GM18502 (cell line): Measurements from ENCODE around the gene CHMP4B.

ENCODE experiments used
- ATAC-seq: cut with Tn5 transposase; IDR thresholded peaks from one replicate; pipeline ENCODE4 v1.9.1; 2021; ENCODE audit warnings: mild to moderate bottlenecking; ENCODE audit not compliant: unreplicated experiment, poor library complexity

The CHMP4B gene

DNA sequence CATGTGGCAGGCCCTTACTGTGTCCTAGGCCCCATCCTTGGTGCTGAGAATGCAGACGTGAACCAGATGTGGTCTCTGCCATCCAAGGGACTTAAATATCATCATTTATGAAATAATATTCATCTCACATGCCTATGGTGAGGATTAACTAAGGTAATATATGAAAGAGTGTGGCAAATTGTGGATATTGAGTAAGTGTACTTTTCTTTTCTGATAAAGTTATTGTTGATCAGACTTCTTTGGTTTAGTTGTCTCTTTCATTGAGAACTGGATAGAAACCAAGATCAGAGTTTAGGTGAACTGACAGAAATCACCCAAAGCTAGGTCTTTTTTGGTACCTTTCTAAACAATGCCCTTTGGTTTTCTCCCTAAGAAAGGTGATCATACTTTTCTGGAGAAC is 5.0 kb downstream of the CHMP4B start:
- ATAC-seq, result no peak

DNA sequence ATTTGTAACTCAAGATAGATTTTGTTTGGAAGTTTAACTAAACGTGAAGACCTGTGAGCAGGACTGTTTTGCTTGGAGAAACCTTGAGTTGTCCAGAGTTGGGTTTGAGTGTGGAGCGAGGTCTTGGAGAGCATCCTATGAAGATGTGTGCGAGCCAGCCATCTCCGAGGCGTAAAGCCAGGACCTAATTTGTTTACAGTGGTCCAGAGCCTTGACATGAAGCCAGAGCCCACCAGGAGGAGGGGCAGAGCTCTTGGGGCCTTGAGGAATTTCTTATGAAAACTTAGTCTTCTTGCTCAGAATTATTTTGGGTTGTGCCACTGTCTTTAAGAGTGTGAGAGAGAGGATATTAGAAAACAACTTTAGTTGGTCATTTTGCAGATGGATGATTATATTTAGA is 6.3 kb downstream of the CHMP4B start:
- ATAC-seq, result no peak

DNA sequence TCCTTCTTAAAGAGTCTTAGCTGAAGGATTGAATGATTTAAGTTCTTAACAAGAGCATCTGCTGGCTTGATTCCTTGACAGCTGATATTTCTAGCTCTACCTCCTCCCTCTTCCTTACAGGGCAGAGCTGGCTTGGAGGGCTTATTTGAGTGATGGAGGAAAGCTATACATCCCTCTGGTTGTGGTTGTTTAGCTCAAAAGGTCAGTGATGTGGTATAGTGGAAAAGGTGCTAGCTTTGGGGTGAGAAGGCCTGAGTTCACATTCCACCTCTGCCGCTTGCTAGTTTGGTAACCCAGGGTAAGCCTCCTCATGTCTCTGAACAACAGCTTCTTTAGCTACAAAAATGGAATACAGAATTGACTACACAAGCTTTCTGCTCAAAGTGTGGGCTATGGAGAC is 8.3 kb downstream of the CHMP4B start:
- ATAC-seq, result no peak

DNA sequence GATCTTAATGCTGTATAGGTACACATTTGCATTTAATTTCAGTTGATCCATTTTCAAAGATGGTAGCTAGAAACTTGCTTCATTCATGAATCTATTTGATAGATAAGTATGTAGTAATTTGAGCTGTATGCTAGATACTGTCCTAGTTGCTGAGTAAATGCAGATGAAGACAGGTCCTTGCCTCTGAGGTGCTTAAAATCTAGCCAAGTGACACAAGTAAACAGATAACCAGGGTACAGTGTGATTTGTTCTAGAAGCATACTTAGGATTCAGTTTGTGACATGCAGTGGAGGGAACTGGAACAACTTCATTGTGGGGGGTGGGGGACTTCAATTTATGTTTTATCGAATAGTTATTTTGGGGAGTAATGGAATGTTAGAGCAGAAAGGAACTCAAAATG is 9.2 kb downstream of the CHMP4B start:
- ATAC-seq, result no peak

DNA sequence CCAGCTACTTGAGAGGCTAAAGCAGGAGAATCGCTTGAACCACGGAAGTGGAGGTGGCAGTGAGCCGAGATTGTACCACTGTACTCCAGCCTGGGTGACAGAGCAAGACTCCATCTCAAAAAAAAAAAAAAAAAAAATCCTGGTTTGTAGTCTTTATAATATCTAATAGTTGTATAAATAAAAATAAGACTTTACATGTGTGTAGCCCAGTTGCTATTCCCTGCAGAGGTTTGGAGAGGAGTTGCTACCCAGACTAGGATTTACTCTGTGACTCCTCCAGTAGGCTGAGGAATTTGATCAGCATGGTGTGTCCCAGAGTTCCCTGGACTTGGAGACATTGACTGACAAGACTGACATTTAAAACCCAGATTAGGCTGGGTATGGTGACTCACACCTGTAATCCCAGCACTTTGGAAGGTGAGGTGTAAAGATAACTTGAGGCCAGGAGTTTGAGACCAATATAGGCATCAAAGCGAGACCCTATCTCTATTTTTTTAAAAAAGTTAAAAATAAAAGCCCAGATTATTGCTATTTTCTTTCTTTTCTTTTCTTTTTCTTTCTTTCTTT is 10.2 kb downstream of the CHMP4B start:
- no peak for ATAC-seq

DNA sequence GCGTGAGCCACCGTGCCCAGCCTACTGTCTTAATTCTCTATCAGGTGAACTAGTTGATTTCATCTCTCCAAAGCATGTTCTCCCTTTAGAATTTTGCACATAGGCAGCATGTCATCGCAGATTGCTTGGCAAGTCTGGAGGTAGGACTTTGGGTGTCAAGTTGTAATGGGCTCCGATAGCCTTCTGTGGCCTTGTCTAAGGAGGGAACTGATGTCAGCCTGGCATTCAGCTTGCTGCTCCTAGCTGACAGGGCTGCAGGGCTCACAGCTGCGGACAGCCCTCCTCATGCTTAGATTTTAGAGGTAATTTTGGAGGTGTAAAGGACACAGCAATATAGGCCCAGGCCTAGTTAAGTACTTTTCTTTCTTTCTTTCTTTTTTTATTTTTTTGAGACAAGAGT is 11.3 kb downstream of the CHMP4B start:
- no peak for ATAC-seq

DNA sequence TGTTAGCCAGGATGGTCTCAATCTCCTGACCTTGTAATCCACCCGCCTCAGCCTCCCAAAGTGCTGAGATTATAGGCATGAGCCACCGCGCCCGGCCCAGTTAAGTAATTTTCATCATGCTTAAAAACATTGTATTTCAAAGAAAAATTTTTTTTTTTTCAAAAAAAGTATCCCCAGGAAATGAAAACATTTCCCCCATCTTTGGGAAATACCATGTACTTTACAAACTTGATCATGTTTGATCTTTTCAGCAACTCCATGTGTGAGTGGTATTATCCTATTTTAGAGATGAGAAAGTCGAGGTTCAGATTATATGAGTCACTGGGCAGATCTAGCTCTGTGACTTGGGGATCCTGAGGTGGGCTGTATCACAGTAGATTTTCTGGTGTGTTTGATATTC is 11.8 kb downstream of the CHMP4B start:
- ATAC-seq, result no peak

DNA sequence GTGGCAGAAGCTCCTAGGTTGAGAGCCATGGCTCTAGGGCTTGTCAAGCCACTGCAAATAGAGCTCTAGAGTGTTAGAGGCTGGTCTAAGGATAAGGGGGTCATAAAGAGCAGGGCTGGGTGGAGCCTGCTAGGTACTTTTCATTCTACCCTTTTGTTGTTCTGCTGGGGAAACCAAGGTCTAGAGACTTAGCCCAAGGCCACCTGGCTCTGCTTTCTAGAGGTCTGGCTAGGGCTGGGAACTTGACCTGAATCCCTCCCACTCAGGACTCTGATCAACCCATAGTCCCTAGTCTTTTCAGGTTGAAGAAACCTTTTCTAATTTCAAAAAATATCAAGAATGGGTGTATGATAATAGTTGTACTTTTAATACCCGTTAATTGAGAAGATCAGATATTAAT is 13.7 kb downstream of the CHMP4B start:
- ATAC-seq, result no peak

DNA sequence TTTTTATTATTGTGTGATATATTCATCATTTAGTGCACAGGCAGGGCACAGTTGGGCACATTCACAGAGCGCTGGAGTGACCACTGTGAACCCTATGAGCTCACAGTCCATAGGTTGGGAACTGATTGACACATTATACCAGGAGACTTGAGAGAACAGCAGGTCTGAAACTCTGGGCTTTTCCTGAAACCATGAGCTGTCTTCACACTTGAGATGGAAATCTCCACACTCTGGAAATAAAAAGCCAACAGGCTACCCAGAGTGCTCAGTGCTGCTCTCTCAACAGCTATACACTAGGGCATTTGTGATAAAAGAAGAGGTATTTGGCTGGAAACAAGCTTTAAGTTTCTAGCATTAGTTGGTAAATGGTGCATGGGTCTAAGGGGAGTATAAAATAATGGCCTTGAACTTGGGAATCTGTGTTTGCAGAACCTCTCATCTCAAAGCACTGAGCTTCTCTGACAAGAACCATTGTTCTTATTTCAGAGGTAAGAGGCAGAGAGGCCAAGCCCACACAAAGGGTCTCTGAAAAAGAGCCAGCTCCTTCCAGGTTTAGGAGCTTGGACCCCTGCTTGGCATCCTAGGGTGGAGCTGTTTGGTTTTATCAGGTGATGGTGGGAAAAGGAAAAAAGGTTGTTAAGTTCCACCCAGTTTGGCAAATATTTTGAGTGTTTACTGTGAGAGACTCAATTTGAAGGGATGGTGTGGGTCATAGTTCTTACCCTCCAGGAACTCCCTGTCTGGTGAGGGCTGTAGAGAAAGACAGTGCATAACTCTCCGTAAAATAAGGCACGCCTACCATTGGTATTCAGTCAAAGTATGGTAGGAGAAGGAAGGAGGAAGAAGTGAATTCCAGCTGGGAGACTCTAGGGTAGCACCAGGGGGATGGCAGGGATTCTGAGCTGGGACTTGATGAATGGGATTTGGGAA is 14.5 kb downstream of the CHMP4B start:
- no peak for ATAC-seq

DNA sequence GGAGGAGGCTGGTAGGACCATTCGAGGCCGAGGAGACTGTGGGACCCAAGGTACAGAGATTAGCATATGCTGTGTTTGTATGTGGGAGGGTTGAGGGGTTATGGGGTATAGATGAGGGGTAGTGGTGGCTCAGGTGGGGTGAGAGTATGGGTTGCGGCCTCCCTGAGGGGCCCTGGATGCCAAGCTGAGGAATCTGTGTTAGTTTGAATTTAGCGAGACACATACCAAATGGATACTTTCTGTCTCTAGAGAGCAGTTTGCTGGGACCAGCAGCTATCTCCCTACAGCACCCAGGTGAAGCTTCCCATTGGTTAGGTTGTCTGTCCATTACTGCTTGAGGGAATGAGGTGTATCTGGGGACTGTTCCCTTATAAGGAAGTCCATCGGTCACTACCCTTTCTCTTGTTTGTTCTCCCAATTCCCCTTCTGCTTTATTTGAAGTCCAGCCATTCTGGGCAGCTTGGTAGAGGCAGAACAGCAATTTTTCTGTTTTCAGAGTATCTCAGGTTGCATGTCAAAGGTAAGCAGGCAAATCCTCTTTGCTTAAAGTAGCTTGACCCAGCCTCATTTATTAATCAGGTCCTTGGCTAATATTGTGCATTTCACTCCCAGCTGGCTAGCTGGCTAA is 15.2 kb downstream of the CHMP4B start:
- ATAC-seq, result no peak

DNA sequence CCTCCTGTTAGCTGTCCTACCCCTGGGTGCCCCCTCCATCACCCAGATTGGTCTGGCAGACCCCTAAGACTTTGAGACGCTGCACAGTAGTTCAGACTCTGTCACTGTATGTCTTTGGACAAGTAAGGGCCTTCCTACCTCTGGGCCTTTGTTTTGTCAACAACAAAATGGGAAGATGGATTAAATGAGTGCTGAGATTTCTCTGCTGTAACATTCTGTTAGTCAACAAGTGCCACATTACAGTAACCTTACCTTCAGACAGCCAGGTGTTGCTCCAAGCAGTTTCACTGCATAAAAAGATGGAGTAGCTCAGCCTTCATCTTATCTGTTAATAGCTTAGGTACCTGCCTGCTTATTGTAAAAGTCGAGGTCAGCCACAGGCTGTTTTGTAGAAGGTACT is 16.0 kb downstream of the CHMP4B start:
- no peak for ATAC-seq

DNA sequence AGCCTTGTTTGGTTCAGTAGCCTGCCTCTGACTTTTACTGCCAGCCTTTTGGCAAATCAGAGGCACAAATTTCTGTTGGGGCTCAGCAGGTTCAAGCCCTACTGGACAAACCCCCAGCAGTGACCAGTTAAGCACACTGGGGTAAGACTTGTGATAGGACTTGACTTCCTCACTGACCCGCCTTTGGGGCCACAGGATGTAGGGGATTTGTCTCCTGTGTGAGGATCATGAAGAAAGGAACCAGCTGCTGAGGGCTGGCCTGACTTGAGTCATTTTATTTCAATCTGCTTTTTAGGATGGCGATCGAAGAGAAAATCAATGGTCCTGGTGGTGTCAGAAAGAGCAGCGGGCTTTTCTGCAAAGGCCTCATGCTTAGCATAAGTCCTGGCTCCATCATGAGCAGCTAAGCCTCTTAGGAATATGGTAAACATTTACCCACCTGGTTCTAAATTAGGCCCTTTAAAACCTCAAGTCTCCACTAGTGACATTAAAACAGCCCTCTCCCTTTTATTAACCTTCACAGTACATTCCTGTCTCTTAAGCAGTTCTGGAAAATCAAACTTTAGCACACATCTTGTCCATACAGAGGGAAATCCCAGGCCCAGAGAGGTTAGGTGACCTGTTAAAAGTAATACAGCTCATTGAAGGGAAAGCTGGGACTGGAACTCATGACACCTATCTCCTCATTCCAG is 16.6 kb downstream of the CHMP4B start:
- no peak for ATAC-seq

DNA sequence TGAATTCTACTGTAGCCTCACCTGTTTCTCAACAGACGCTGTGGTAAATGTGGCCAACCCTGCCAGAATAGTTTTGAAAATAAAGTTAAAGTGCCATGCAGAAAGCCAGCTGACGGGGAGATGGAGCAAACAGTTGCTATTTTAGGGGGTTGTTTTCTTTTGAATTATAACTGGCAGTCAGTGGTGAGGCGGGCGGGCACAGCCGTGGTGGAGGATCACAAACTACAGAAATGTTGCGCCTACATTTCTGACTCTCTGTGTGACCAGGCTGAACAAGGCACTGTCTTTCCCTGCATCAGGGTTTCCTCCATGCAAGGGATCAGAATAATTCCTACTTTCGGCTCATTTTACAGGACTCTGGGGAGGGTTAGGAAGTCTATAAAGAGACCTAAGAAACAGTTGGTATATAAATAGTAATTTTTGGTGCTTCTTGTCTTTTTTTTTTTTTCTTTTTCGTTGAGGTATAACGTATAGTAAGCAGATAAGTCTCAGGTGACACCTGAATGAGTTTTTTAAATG is 17.2 kb downstream of the CHMP4B start:
- no peak for ATAC-seq

DNA sequence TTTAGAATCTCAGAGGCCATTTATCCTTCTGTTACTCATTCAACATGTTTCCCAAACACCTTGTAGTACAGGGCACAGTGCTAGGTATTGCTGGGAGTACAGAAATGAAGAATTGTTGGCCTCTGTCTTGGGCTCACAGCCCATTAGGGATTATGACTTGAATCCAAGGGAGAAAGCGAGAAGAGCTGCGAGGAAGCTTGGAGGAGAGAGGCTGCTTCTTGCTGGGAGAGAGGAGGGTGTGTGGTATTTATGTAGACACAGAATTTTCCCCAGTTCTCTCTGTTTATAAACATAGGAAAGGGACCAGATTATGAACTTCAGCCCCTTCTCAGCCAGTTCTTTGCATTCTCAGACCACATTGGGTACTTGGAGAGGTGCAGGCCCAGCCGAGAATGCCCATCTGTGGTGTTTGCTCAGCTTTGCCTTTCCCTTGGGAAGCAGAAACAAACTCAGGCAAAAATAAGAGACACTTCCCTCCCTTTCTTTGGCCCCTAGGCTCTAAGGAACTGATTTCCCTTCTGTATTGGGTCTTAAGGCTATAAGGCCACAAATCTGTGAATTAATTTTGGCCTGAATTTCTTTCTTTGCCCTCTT is 17.9 kb downstream of the CHMP4B start:
- no peak for ATAC-seq

DNA sequence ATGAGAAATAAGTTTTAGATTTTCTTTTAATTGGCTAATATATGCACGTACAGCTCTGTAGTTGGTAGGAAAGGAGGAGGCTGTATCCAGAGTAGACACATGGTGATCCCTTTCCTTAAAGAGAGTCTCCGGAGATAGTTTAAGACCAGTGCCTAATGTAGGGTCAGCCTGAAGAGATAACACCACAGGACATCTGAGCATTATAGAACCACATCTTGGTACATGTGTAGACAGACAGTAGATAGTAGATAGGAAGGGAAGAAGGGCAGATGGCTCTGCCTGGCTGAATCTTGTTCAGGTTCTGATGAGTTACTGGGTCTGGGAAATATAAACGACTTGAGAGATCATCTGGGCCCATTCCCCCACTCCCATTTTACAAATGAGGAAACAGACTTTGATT is 18.5 kb downstream of the CHMP4B start:
- ATAC-seq, result no peak

DNA sequence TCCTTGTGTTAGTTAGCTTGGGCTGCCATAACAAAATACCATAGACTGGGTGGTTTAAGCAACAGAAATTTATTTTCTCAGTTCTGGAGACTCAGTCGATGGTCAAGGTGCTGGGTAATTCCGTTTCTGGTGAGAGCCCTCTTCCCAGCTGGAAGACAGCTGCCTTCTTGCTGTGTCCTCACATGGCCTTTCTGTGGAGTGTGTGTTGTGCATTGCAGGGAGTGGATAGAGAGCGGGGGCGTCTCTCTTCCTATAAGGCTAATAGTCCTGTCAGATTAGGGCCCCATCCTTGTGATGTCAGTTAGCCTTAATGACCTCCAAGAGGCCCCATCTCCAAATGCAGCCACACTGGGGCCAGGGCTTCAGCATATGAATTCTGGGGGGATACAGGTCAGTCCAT is 19.2 kb downstream of the CHMP4B start:
- no peak for ATAC-seq

DNA sequence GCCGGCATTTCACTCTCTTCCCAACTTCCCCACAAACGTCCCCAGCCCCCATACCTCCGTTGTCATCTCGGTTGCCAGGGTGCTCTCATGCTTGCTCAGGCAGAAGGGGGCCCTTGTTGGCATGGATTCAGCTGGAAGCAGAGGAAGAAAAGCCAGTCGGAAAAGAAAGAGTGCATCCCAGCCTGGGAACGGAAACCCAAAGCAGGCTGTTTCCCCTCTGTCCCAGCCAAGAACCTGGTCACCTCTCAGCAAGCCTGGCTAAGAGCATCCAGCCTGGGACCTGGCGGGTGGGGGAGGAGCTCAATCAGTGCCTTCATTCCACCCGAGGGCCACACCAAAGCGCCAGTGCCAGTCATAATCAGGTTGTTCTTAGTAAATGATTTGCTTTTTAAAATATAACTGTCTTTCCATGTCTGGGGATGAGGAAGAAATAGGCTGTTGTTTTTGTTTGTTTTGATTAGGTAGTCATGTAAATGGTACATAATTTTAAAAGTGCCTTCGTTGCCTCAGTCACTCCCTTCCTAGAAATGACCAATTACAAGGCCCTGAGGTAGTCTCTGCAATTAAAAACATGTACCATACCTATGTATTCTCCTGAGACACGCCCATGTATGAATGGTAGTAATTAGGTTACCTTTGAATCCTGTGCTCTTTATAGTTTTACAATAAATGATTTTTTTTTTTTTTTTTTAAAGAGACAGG is 21.1 kb downstream of the CHMP4B start:
- no peak for ATAC-seq

DNA sequence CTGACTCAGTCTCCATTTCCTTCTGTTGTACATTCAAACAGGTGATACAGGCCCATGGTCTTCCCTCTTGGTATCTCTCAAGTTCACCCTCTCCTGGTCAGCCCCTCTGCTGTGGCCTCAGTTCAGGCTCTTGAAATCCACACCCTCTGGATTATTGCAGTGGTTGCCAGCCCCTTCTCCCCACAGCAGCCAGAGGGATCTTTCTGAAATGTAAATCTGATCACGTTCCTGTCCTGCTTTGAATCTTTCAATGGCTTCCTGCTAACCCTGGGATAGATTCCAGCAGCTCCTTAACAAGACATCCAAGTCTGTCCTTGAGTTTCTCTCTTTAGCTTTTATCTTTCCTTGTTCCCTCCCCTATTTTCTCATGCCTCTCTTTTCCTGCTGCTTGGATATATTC is 22.2 kb downstream of the CHMP4B start:
- no peak for ATAC-seq

DNA sequence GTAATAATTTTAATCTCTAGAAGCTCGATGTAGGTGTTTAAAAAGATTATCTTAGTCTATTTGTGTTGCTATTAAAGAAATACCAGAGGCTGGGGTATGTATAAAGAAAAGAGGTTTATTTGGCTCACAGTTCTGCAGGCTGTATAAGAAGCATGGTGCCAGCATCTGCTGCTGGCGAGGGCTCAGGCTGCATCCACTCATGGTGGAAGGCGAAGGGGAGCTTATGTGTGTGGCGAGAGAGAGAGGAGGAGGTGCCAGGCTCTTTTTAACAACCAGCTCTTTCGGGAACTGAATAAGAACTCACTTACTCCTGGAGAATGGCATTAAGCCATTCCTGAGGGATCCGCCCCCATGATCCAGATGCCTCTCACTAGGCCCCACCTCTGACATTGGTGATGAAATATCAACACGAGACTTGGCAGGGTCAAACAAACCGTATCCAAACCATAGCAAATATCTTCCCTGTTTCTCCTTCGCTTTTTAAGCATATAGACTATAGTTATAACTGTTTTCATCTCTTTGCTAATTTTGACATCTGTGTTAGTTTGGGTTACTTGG is 24.5 kb downstream of the CHMP4B start:
- ATAC-seq, result no peak

DNA sequence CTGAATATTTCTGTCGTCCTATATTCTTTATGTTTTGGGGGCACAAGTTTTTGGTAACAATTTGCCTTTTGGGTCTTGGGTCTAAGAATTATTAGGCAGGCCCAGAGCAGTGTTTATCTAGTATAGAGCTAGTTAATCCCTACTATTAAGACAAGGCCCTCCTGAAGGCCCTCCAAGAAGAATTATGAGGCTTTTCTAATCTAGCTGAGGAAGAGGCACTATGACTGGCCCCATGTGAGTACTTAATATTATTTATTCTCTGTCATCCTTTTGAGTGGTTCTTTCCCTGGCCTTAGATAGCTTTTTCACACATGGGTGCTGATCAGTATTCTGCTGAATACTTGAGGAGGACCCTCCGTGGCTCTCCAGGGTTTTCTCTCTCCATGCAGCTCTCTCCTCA is 25.1 kb downstream of the CHMP4B start:
- ATAC-seq, result no peak
